GM21390 (cell line): ENCODE data around the gene DENND5B.

Source experiments
- ATAC-seq: cut with Tn5 transposase; IDR thresholded peaks from one replicate; pipeline ENCODE4 v1.9.1; 2021; ENCODE audit not compliant: unreplicated experiment

Gene DENND5B

DNA sequence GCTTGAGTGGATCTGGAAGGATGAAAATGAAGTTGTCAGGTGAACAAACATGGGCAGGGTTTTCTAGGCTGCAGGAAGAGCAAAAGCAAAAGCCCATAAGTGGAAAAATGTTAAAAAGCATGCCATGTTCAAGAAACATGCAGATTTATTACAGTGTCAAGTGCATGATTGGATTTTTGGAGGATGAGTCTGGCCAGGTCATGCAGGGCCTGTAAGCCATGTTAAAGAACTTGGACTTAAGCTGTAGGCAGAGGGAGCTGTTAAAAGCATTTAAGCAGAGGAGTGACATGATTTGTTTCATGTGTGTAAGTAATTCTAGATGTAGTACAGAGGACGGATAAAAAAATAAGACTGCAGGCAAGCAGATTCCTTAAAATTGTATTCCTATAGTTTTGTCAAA is 248.7 kb downstream of the DENND5B start:
- no peak for ATAC-seq

DNA sequence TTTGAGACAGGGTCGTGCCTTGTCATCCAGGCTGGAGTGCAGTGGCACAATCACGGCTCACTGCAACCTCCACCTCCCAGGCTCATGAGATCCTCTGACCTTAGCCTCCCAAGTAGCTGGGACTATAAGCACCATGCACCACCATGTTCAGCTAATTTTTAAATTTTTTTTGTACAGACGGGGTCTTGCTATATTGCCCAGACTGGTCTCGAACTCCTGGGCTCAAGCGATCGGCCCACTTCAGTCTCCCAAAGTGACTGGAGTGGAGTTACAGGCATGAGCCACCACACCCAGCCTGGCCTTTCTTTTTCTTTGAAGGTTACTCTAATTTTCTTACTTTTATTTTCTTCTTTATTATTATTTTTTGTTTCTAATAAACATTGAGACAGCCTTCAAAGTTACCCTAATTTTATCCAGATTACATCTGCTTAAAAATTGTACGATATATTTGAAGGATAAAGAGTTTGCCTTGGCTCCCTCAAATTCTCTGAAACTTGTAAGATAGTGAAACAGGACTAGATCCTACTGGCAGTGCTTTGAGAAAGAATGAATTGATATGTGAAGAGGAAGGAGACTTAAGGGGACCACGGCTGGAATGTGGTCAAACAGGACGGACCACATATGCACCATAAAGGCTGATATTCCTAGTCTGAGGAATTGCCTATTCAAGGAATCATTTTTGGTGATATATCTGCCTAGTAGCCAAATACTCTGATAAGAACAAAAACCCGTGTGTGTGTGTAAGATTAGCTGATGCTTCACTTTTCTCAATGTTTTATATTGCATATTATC is 250.9 kb downstream of the DENND5B start:
- ATAC-seq, result no peak

DNA sequence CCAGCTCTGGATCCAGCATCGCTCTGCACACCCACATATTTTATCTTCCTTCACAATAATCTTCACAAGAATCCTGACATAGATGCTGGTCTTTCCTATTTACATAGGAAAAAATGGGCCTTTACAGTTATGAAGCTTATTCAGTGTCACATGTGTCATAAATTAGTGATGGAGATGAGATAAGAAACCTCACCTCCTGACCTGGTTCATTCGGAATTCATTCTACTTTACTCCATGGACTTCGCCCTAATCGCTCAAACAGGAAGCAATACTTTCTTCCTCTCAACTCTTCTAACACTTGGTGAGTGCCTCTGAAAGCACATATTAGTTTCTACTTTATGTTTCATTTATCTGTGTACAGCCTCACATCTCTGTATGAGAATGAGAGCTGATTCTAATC is 253.0 kb downstream of the DENND5B start:
- ATAC-seq, result no peak
